Ectodermal cell (in vitro differentiated cells): ENCODE data around the gene ATG4A.

Source experiments
- H3K27ac ChIP-seq: 2 replicates; pipeline ENCODE4 v1.7.0; 2013; ENCODE audit warnings: mild to moderate bottlenecking, low read depth, low read length; ENCODE audit not compliant: insufficient read depth, poor library complexity, severe bottlenecking
- H3K27me3 ChIP-seq: 2 replicates; pipeline ENCODE4 v1.7.0; 2013; ENCODE audit warnings: mild to moderate bottlenecking, low read length; ENCODE audit not compliant: insufficient read depth, control insufficient read depth, poor library complexity, severe bottlenecking
- H3K36me3 ChIP-seq: one replicate; pipeline ENCODE4 v1.7.0; 2013; ENCODE audit warnings: low read length; ENCODE audit not compliant: control insufficient read depth, insufficient read depth
- H3K4me1 ChIP-seq: one replicate; pipeline ENCODE4 v1.7.0; 2013; ENCODE audit warnings: low read length; ENCODE audit not compliant: control insufficient read depth, insufficient read depth
- H3K4me3 ChIP-seq: 2 replicates; pipeline ENCODE4 v1.7.0; 2013; ENCODE audit warnings: low read depth, low read length, control low read depth; ENCODE audit not compliant: insufficient read depth
- H3K9me3 ChIP-seq: 2 replicates; pipeline ENCODE4 v1.7.0; 2013; ENCODE audit warnings: mild to moderate bottlenecking, low read length, moderate library complexity; ENCODE audit not compliant: control insufficient read depth
- WGBS, 2 experiments: methylation state at CpG; one replicate each; pipeline ENCODE4 v1.1.7; 2013; ENCODE audit warnings: missing lambda C conversion rate in 2 of 2; 5-methylcytosine and 5-hydroxymethylcytosine counted together

Gene ATG4A

GRCh38 chrX:108121291-108121690 is 29.7 kb downstream of the ATG4A start:
- Histone ChIP-seq H3K36me3 (no peaks in the 10 kb centered on the region), H3K4me3 (no peak overlapping the region), H3K27me3 (no peaks in the 10 kb centered on the region), H3K4me1 (no peaks in the 10 kb centered on the region), H3K27ac (no peak overlapping the region), H3K9me3 (no peaks in the 10 kb centered on the region)
- 79 to 90% methylated on average over 3 of the region's 3 CpGs for WGBS, 2 experiments

GRCh38 chrX:108122748-108123147 is 31.2 kb downstream of the ATG4A start:
- no peak overlapping the region for H3K27ac ChIP-seq
- WGBS, 2 experiments, result 83 to 94% methylated on average over 2 of the region's 2 CpGs
- no peaks in the 10 kb centered on the region for H3K36me3 ChIP-seq

GRCh38 chrX:108123591-108124366 is 32.2 kb downstream of the ATG4A start:
- H3K9me3 ChIP-seq, result no peaks in the 10 kb centered on the region
- H3K27ac ChIP-seq, result no peak overlapping the region
- no peaks in the 10 kb centered on the region for H3K27me3 ChIP-seq
- no peaks in the 10 kb centered on the region for H3K4me1 ChIP-seq
- no peak overlapping the region for H3K4me3 ChIP-seq
- 94 to 96% methylated on average over 3 of the region's 3 CpGs for WGBS, 2 experiments
- H3K36me3 ChIP-seq, result no peaks in the 10 kb centered on the region

More at GRCh38 chrX:108122748-108123147, 31.2 kb downstream of the ATG4A start:
- no peaks in the 10 kb centered on the region for H3K9me3 ChIP-seq
- H3K4me1 ChIP-seq, result no peaks in the 10 kb centered on the region
- no peaks in the 10 kb centered on the region for H3K27me3 ChIP-seq
- no peak overlapping the region for H3K4me3 ChIP-seq

- no peak overlapping the region for H3K27ac ChIP-seq
Measured at GRCh38 chrX:108126661-108127060, 35.1 kb downstream of the ATG4A start.

GRCh38 chrX:108127152-108127551 is 35.6 kb downstream of the ATG4A start:
- Histone ChIP-seq H3K27ac (no peak overlapping the region), H3K27me3 (no peaks in the 10 kb centered on the region), H3K4me3 (no peak overlapping the region), H3K9me3 (no peaks in the 10 kb centered on the region), H3K36me3 (no peaks in the 10 kb centered on the region), H3K4me1 (no peaks in the 10 kb centered on the region)
- WGBS, 2 experiments, result 75 to 90% methylated on average over 3 to 4 of the region's 4 CpGs

More at GRCh38 chrX:108126661-108127060, 35.1 kb downstream of the ATG4A start:
- no peaks in the 10 kb centered on the region for H3K4me1 ChIP-seq
- H3K9me3 ChIP-seq, result no peaks in the 10 kb centered on the region
- H3K36me3 ChIP-seq, result no peaks in the 10 kb centered on the region
- no peaks in the 10 kb centered on the region for H3K27me3 ChIP-seq
- H3K4me3 ChIP-seq, result no peak overlapping the region
- WGBS, 2 experiments, result 43 to 50% methylated on average over 1 of the region's 2 CpGs

GRCh38 chrX:108130889-108131288 is 39.3 kb downstream of the ATG4A start:
- Histone ChIP-seq H3K36me3 (no peaks in the 10 kb centered on the region), H3K4me3 (no peak overlapping the region), H3K9me3 (no peaks in the 10 kb centered on the region), H3K27ac (no peak overlapping the region), H3K27me3 (no peaks in the 10 kb centered on the region), H3K4me1 (no peaks in the 10 kb centered on the region)
- WGBS, 2 experiments, result 100% methylated on average over 1 of the region's 1 CpG

- H3K36me3 ChIP-seq, result no peaks in the 10 kb centered on the region
- no peak overlapping the region for H3K4me3 ChIP-seq
- 92 to 94% methylated on average over 2 of the region's 2 CpGs for WGBS, 2 experiments
- no peaks in the 10 kb centered on the region for H3K4me1 ChIP-seq
- H3K27ac ChIP-seq, result no peak overlapping the region
- no peaks in the 10 kb centered on the region for H3K9me3 ChIP-seq
- H3K27me3 ChIP-seq, result no peaks in the 10 kb centered on the region
Measured at GRCh38 chrX:108131471-108131870, 39.9 kb downstream of the ATG4A start.

GRCh38 chrX:108132034-108132433 is 40.5 kb downstream of the ATG4A start:
- H3K9me3 ChIP-seq, result no peaks in the 10 kb centered on the region
- H3K27me3 ChIP-seq, result no peaks in the 10 kb centered on the region
- no peaks in the 10 kb centered on the region for H3K36me3 ChIP-seq
- WGBS, 2 experiments, result 92 to 96% methylated on average over 8 of the region's 8 CpGs
- no peak overlapping the region for H3K27ac ChIP-seq
- H3K4me3 ChIP-seq, result no peak overlapping the region
- H3K4me1 ChIP-seq, result no peaks in the 10 kb centered on the region

GRCh38 chrX:108132876-108133275 is 41.3 kb downstream of the ATG4A start:
- Histone ChIP-seq H3K36me3 (no peaks in the 10 kb centered on the region), H3K27me3 (no peaks in the 10 kb centered on the region)
- 91 to 95% methylated on average over 2 of the region's 2 CpGs for WGBS, 2 experiments

GRCh38 chrX:108134724-108135123 is 43.1 kb downstream of the ATG4A start:
- 94 to 100% methylated on average over 1 of the region's 1 CpG for WGBS, 2 experiments
- no peaks in the 10 kb centered on the region for H3K4me1 ChIP-seq
- H3K4me3 ChIP-seq, result no peak overlapping the region
- H3K9me3 ChIP-seq, result no peaks in the 10 kb centered on the region
- H3K27ac ChIP-seq, result no peak overlapping the region
- H3K27me3 ChIP-seq, result no peaks in the 10 kb centered on the region
- H3K36me3 ChIP-seq, result no peaks in the 10 kb centered on the region

More at GRCh38 chrX:108132876-108133275, 41.3 kb downstream of the ATG4A start:
- no peaks in the 10 kb centered on the region for H3K4me1 ChIP-seq
- H3K9me3 ChIP-seq, result no peaks in the 10 kb centered on the region
- no peak overlapping the region for H3K4me3 ChIP-seq
- no peak overlapping the region for H3K27ac ChIP-seq
